GM12875 (cell line): ENCODE results near the gene TMEM196.

Experiments used
- H3K4me3 ChIP-seq: one replicate; pipeline ENCODE4 v1.5.1; 2011; ENCODE audit warnings: low read depth, low read length, control low read depth
- TF ChIP-seq, protein P1 (sequence below): IDR thresholded peaks from 2 replicates; pipeline ENCODE4 v1.5.1; 2011; ENCODE audit warnings: low read depth, mild to moderate bottlenecking, control low read depth, inconsistent platforms, low read length, moderate library complexity, borderline replicate concordance; ENCODE audit not compliant: insufficient read depth

The TMEM196 gene

GRCh38 chr7:19776981-19777380 lies 3.6 kb upstream of the TMEM196 start:
- no peak overlapping the region for H3K4me3 ChIP-seq
- TF ChIP-seq, protein P1, sequence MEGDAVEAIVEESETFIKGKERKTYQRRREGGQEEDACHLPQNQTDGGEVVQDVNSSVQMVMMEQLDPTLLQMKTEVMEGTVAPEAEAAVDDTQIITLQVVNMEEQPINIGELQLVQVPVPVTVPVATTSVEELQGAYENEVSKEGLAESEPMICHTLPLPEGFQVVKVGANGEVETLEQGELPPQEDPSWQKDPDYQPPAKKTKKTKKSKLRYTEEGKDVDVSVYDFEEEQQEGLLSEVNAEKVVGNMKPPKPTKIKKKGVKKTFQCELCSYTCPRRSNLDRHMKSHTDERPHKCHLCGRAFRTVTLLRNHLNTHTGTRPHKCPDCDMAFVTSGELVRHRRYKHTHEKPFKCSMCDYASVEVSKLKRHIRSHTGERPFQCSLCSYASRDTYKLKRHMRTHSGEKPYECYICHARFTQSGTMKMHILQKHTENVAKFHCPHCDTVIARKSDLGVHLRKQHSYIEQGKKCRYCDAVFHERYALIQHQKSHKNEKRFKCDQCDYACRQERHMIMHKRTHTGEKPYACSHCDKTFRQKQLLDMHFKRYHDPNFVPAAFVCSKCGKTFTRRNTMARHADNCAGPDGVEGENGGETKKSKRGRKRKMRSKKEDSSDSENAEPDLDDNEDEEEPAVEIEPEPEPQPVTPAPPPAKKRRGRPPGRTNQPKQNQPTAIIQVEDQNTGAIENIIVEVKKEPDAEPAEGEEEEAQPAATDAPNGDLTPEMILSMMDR: no peak

- TF ChIP-seq, protein P1: no peak
Measured at GRCh38 chr7:19775578-19775977, 2.2 kb upstream of the TMEM196 start.

GRCh38 chr7:19772306-19772705 lies 1.1 kb downstream of the TMEM196 start:
- no peak overlapping the region for H3K4me3 ChIP-seq

More at GRCh38 chr7:19775578-19775977, 2.2 kb upstream of the TMEM196 start:
- no peak overlapping the region for H3K4me3 ChIP-seq

GRCh38 chr7:19762631-19763030 lies 10.8 kb downstream of the TMEM196 start:
- no peak overlapping the region for H3K4me3 ChIP-seq
- TF ChIP-seq, protein P1: no peak

More at GRCh38 chr7:19772306-19772705, 1.1 kb downstream of the TMEM196 start:
- TF ChIP-seq, protein P1: no peak

GRCh38 chr7:19754521-19755116 lies 18.8 kb downstream of the TMEM196 start:
- no peak overlapping the region for H3K4me3 ChIP-seq
- TF ChIP-seq, protein P1: peak; percentile 50; the same call in 1 of the 2 replicates

DNA sequence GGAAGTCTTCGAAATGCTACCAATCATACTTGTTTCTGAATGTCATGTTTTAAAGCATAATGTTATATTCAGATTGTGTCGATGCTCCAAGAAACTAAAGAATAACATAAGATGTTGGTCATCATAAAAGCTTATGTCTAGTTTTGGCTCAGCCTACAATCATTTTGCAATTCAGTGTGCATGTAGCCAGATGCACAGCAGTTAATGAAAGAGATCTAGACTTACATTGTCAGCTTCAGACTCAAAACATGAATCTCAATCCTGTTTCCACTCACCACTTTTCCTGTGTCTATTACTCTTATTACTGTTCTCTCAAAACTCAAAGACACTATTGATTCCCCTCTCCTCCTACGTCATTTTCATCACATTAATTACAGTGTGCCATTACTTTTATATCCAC lies 21.4 kb downstream of the TMEM196 start:
- H3K4me3 ChIP-seq: no peak overlapping the region
- TF ChIP-seq, protein P1: no peak

- TF ChIP-seq, protein P1: no peak
- no peak overlapping the region for H3K4me3 ChIP-seq
Measured at GRCh38 chr7:19749658-19750057, 23.8 kb downstream of the TMEM196 start.
